Left cardiac atrium (tissue), 2 donors: ENCODE data around the gene GAD2. TPM values are rescaled to one million over a fixed set of nuclear protein-coding genes. Genes with fewer than 3 reads are reported as not detected.

Source experiments
- total RNA-seq, 2 donors: library from RNA; stranded (reverse); fragmentation: NEBNext Ultra II Directional; extraction: Animal tissue kit (Norgen Biotek cat#: 25700); gene quantifications; one replicate each; pipeline ENCODE4 v1.2.1, GENCODE V29; 2021
- donor health status: DM: no; HTN: yes; CAD: no; lungs with severe emphysema.
- donor health status: DM: yes; HTN: yes; CAD: no.

Gene GAD2
- total RNA-seq, 2 donors from 2014 or later: not detected

Other genes with a start within 250 kb of the GAD2 start
- 10 to 100 TPM in 1 of 2 donors, 1 to 10 TPM in 1; 8.1 to 18.4 TPM for gene APBB1IP, start 221.6 kb downstream of the GAD2 start, total RNA-seq